NB4 (cell line): ENCODE results near the gene JAK2.

Experiments used
- DNase-seq: peaks from one replicate; pipeline ENCODE4 v3.0.0; 2010; ENCODE audit warnings: low read depth
- H3K4me3 ChIP-seq: one replicate; pipeline ENCODE4 v1.5.1; 2011; ENCODE audit warnings: mild to moderate bottlenecking, low read depth, low read length, moderate library complexity
- CTCF ChIP-seq: IDR thresholded peaks from one replicate; pipeline ENCODE4 v1.5.1; 2012; ENCODE audit warnings: low read depth, low read length
- MYC ChIP-seq: IDR thresholded peaks from 2 replicates; pipeline ENCODE4 v1.6.1; 2011; ENCODE audit warnings: low read depth, low read length
- POLR2A ChIP-seq: IDR thresholded peaks from 2 replicates; pipeline ENCODE4 v1.6.1; 2011; ENCODE audit warnings: mild to moderate bottlenecking; ENCODE audit not compliant: insufficient read length; ENCODE audit errors: extremely low read depth
- TF ChIP-seq, protein P1 (sequence below): IDR thresholded peaks from 2 replicates; pipeline ENCODE4 v1.6.1; 2011; ENCODE audit warnings: low read depth, low read length

The JAK2 gene

GRCh38 chr9:5111696-5112095 lies 126.6 kb downstream of the JAK2 start:
- no peak for DNase-seq
- TF ChIP-seq MYC, result no peak
- TF ChIP-seq CTCF, result no peak
- TF ChIP-seq, protein P1, sequence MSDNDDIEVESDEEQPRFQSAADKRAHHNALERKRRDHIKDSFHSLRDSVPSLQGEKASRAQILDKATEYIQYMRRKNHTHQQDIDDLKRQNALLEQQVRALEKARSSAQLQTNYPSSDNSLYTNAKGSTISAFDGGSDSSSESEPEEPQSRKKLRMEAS, result no peak
- no peak for TF ChIP-seq POLR2A
- no peak overlapping the region for H3K4me3 ChIP-seq

GRCh38 chr9:5112109-5112592 lies 127.1 kb downstream of the JAK2 start:
- no peak for TF ChIP-seq CTCF
- TF ChIP-seq MYC, result no peak
- no peak for TF ChIP-seq POLR2A
- TF ChIP-seq, protein P1, result no peak
- DNase-seq, result no peak

GRCh38 chr9:5112646-5113045 lies 127.6 kb downstream of the JAK2 start:
- H3K4me3 ChIP-seq, result no peak overlapping the region
- TF ChIP-seq CTCF (no peak), MYC (no peak), POLR2A (no peak)
- TF ChIP-seq, protein P1, result no peak
- no peak for DNase-seq

More at GRCh38 chr9:5112109-5112592, 127.1 kb downstream of the JAK2 start:
- H3K4me3 ChIP-seq, result no peak overlapping the region

GRCh38 chr9:5113523-5113922 lies 128.5 kb downstream of the JAK2 start:
- no peak for DNase-seq
- no peak for TF ChIP-seq POLR2A
- no peak for TF ChIP-seq MYC
- TF ChIP-seq CTCF, result no peak
- TF ChIP-seq, protein P1, result no peak
- H3K4me3 ChIP-seq, result no peak overlapping the region

DNA sequence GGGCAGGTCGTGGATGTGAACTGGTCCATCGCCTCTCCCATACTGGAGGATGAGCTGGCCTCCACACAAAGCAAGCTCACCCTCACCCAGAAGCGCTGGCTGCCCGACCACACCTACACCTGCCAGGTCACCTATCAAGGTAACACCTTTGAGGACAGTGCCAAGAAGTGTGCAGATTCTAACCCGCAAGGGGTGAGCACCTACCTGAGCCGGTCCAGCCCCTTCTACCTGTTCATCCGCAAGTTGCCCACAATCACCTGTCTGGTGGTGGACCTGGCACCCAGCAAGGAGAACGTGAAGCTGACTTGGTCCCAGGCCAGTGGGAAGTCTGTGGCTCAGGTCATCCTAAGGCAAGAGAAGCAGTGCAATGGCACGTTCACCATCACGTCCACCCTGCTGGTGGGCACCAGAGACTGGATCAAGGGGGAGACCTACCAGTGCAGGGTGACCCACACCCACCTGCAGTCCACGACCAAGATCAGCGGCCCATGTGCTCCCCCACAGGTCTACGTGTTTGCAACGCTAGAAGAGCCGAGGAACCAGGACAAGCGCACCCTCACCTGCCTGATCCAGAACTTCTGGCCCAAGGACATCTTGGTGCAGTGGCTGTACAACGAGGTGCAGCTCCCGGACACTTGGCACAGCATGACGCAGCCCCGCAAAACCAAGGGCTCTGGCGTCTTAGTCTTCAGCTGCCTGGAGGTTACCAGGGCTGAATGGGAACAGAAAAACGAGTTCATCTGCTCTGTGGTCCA lies 129.1 kb downstream of the JAK2 start:
- no peak overlapping the region for H3K4me3 ChIP-seq
- DNase-seq, result no peak
- no peak for TF ChIP-seq MYC
- no peak for TF ChIP-seq CTCF
- TF ChIP-seq POLR2A, result no peak
- TF ChIP-seq, protein P1, result no peak
